Esophagus squamous epithelium (tissue), 5 donors: ENCODE results near the gene TMEM139. TPM values are rescaled to one million over a fixed set of nuclear protein-coding genes. Genes with fewer than 3 reads are reported as not detected.
"Not testable (repeated sequence)": the region's sequence is repeated elsewhere in the genome, so short reads cannot be mapped to it uniquely, and the experiment has no call there.

Experiments used
- DNase-seq: peaks from one replicate; lab custom pipeline; 2025; lab: John Stamatoyannopoulos, UW
- H3K27ac ChIP-seq, 4 donors: fragments of 200-600 bp; sonication (generic); one replicate each; pipeline ENCODE4 v1.5.1; 2016 to 2019; ENCODE audit warnings: mild to moderate bottlenecking in 1 of 4
- H3K27me3 ChIP-seq, 4 donors: fragments of 200-600 bp; sonication (generic); 1 replicate in 3 of 4; 2 replicates in 1 of 4; pipeline versions ENCODE4 v1.5.1 to v1.6.0; 2017 to 2021; ENCODE audit warnings: antibody characterized with exemption in 1 of 4
- H3K36me3 ChIP-seq, 3 donors: fragments of 200-600 bp; sonication (generic); one replicate each; pipeline ENCODE4 v1.5.1; 2016 to 2019
- H3K4me1 ChIP-seq, 3 donors: fragments of 200-600 bp; sonication (generic); one replicate each; pipeline ENCODE4 v1.5.1; 2017 to 2019
- H3K4me3 ChIP-seq, 4 donors: fragments of 200-600 bp; sonication (generic); 1 replicate in 3 of 4; 2 replicates in 1 of 4; pipeline ENCODE4 v1.5.1; 2016 to 2019; ENCODE audit warnings: mild to moderate bottlenecking in 2 of 4, moderate library complexity in 1 of 4
- H3K9me3 ChIP-seq, 3 donors: fragments of 200-600 bp; sonication (generic); one replicate each; pipeline ENCODE4 v1.5.1; 2016 to 2019
- POLR2A ChIP-seq, 4 donors: fragments of 450-650 bp; IDR thresholded peaks; one replicate each; pipeline ENCODE4 v1.6.1; 2017; ENCODE audit warnings: antibody characterized with exemption in 4 of 4, mild to moderate bottlenecking in 4 of 4, moderate library complexity in 3 of 4
- WGBS, 2 donors: methylation state at CpG; one replicate each; pipeline ENCODE4 v1.1.5; 2018; 5-methylcytosine and 5-hydroxymethylcytosine counted together
- intact Hi-C: fragments of 100-400 bp; cut with DNase I; formaldehyde crosslinking; loops from one replicate; pipeline ENCODE4 v1.15.0; 2022
- total RNA-seq, 4 donors: library from RNA; depleted of rRNA; stranded (reverse); fragments of >200 nt; gene quantifications; one replicate each; pipeline ENCODE4 v1.1.0, GENCODE V29; 2016
- TF ChIP-seq, protein P1 (sequence below), 6 experiments: fragments of 450-650 bp in 4 of 6; fragments of 200-600 bp in 2 of 6; sonication (generic) in 2 of 6; IDR thresholded peaks; one replicate each; pipeline ENCODE4 v1.5.1; 2016 to 2019; ENCODE audit warnings: antibody characterized with exemption in 6 of 6, mild to moderate bottlenecking in 4 of 6, moderate library complexity in 4 of 6
- donor health status: DM: yes; HTN: yes; CAD: no.

Gene TMEM139
- total RNA-seq, 4 donors from 2014 or later: 0.15 to 3.6 TPM; not detected in 2

DNA sequence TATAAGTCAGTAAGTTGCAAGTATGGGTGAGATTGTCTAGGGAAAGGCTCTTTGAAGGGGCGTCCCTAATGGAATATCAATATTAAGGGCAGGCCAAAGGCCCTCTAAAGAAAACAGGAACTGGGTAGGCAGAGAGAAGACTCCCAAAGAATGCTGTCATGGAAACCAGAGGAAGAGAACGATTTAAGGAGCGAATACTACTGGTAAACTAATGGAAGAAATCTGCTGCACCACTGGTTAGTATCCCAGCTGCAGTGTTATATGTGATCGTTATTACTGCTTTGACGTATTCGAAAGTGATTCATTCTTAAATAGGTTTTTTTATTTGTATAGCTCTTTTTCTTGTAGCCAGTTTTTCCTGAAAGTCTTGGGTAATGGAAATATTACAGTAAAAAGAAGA is 4.7 kb downstream of the TMEM139 start:
- Histone ChIP-seq H3K27me3 (no peaks in the 10 kb centered on the region), H3K36me3 (peaks cover 8 to 33% (median 22%) of the 10 kb centered on the region in 3 donors), H3K9me3 (no peaks in the 10 kb centered on the region), H3K4me3 (peak overlapping the region; percentile 69 to 96 (median 83)), H3K27ac (peak overlapping the region in 3 of 4 donors; percentile 88 to 96 (median 96)), H3K4me1 (peaks cover 16 to 38% (median 17%) of the 10 kb centered on the region in 3 donors)
- TF ChIP-seq, protein P1, sequence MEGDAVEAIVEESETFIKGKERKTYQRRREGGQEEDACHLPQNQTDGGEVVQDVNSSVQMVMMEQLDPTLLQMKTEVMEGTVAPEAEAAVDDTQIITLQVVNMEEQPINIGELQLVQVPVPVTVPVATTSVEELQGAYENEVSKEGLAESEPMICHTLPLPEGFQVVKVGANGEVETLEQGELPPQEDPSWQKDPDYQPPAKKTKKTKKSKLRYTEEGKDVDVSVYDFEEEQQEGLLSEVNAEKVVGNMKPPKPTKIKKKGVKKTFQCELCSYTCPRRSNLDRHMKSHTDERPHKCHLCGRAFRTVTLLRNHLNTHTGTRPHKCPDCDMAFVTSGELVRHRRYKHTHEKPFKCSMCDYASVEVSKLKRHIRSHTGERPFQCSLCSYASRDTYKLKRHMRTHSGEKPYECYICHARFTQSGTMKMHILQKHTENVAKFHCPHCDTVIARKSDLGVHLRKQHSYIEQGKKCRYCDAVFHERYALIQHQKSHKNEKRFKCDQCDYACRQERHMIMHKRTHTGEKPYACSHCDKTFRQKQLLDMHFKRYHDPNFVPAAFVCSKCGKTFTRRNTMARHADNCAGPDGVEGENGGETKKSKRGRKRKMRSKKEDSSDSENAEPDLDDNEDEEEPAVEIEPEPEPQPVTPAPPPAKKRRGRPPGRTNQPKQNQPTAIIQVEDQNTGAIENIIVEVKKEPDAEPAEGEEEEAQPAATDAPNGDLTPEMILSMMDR (IDR thresholded peaks at IDR 0.05): no peak
- TF ChIP-seq POLR2A (IDR thresholded peaks at IDR 0.05): no peak
- 13 to 14% methylated on average over 6 of the region's 6 CpGs for WGBS, 2 donors
- no peak for DNase-seq
- intact Hi-C loops: no loop called here

GRCh38 chr7:143289888-143290287 is 5.1 kb downstream of the TMEM139 start:
- H3K9me3 ChIP-seq, DNase-seq, intact Hi-C loops, H3K27me3 ChIP-seq: not testable (repeated sequence)
- Histone ChIP-seq H3K4me3 (peak overlapping the region in 2 of 4 donors; percentile 76 to 90), H3K36me3 (peaks cover 10 to 38% (median 25%) of the 10 kb centered on the region in 3 donors), H3K27ac (peak overlapping the region in 3 of 4 donors; percentile 88 to 96 (median 96)), H3K4me1 (peaks cover 16 to 38% (median 17%) of the 10 kb centered on the region in 3 donors)
- WGBS, 2 donors: 0 to 49% methylated on average over 1 to 4 of the region's 4 CpGs

DNA sequence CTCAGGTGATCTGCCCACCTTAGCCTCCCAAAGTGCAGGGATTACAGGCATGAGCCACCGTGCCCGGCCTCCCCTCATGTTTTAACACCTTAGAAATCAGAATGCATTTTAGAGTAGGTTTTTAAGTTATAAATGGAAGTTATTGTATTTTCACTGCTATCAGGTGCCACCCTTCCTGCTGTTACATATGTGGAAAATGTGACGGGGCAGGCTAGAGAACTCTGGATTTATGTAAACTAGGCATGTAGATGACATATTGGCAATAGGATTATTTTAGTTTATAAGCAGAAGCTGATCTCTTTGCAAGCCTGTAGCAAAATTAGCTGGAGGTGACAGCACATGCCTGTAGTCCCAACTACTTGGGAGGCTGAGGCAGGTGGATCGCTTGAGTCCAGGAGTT is 5.5 kb downstream of the TMEM139 start:
- no peaks in the 10 kb centered on the region for H3K27me3 ChIP-seq
- no peak for TF ChIP-seq POLR2A (IDR thresholded peaks at IDR 0.05)
- TF ChIP-seq, protein P1 (IDR thresholded peaks at IDR 0.05): no peak
- H3K9me3 ChIP-seq: no peaks in the 10 kb centered on the region
- H3K4me1 ChIP-seq: peaks cover 16 to 38% (median 17%) of the 10 kb centered on the region in 3 donors
- intact Hi-C loops: no loop called here
- H3K4me3 ChIP-seq: no peak overlapping the region
- no peak for DNase-seq
- no peak overlapping the region for H3K27ac ChIP-seq
- peaks cover 14 to 42% (median 27%) of the 10 kb centered on the region in 3 donors for H3K36me3 ChIP-seq
- WGBS, 2 donors: 77 to 80% methylated on average over 2 to 3 of the region's 4 CpGs

DNA sequence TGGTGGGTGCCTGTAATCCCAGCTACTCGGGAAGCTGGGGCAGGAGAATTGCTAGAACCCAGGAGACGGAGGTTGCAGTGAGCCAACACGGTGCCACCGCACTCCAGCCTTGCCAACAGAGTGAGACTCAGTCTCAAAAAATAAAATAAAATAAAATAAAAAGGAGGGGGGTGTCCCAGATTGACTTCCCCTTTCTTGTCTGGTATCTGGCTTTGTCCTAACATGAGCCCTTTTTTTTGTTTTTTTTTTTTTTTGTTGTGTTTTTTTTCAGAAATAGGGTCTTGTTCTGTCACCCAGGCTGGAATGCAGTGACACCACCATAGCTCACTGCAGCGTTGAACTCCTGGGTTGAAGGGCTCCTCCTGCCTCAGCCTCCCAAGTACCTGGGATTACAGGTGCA is 8.1 kb downstream of the TMEM139 start:
- DNase-seq: no peak
- TF ChIP-seq POLR2A (IDR thresholded peaks at IDR 0.05): no peak
- TF ChIP-seq, protein P1 (IDR thresholded peaks at IDR 0.05): no peak
- 92 to 97% methylated on average over 5 of the region's 5 CpGs for WGBS, 2 donors
- Histone ChIP-seq H3K9me3 (no peaks in the 10 kb centered on the region), H3K4me3 (no peak overlapping the region), H3K4me1 (peaks cover 7 to 46% (median 20%) of the 10 kb centered on the region in 3 donors), H3K36me3 (peaks cover 14 to 68% (median 31%) of the 10 kb centered on the region in 3 donors), H3K27me3 (no peaks in the 10 kb centered on the region), H3K27ac (no peak overlapping the region)
- intact Hi-C loops: no loop called here

DNA sequence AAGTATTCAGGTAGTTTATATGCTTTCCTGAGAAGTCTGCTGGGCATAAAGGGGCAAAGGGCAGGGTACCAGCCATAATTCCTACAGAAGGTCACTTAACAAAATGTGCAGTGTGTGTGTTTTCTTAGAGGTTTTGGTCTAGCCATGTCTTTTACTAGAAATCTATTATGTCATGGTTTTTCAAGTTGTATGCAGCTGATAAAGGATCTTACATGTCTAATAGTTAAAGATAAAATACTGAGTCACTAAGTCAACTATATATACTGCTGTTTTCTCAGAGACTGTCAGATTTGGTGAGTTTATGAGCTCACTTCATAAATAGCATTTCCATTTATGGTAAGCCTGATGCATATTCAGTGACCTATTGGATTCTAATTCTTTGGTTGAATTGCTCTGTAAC is 11.1 kb downstream of the TMEM139 start:
- Histone ChIP-seq H3K27ac (no peak overlapping the region), H3K27me3 (no peaks in the 10 kb centered on the region), H3K9me3 (no peaks in the 10 kb centered on the region), H3K4me3 (no peak overlapping the region), H3K36me3 (peaks cover 14 to 98% (median 46%) of the 10 kb centered on the region in 3 donors), H3K4me1 (peaks cover 0 to 32% (median 2%) of the 10 kb centered on the region in 3 donors)
- DNase-seq: no peak
- intact Hi-C loops: no loop called here
- TF ChIP-seq POLR2A (IDR thresholded peaks at IDR 0.05): no peak
- TF ChIP-seq, protein P1 (IDR thresholded peaks at IDR 0.05): no peak
